Spleen (tissue), 11 donors: ENCODE measurements around the gene CROCC2. TPM values are rescaled to one million over a fixed set of nuclear protein-coding genes. Genes with fewer than 3 reads are reported as not detected.

Experiments used
- DNase-seq: peaks from one replicate; pipeline ENCODE4 v3.0.0-alpha.2; 2020
- H3K27ac ChIP-seq, 8 donors: fragments of 200-600 bp; sonication (generic) in 7 of 8; 1 replicate in 4 of 8; 2 replicates in 4 of 8; pipeline versions ENCODE4 v1.5.0 to v1.8.0; 2016 to 2021; ENCODE audit warnings: inconsistent platforms in 4 of 8, mild to moderate bottlenecking in 4 of 8, moderate library complexity in 1 of 8
- H3K27me3 ChIP-seq, 7 donors: fragments of 200-600 bp; sonication (generic) in 6 of 7; replicated peaks in 1 of 7; 1 replicate in 4 of 7; 2 replicates in 3 of 7; pipeline versions ENCODE4 v1.5.0 to v1.8.0; 2016 to 2021; ENCODE audit warnings: inconsistent platforms in 3 of 7, mild to moderate bottlenecking in 1 of 7
- H3K36me3 ChIP-seq, 6 donors: fragments of 200-600 bp; sonication (generic) in 5 of 6; 1 replicate in 4 of 6; 2 replicates in 2 of 6; pipeline versions ENCODE4 v1.5.0 to v1.8.0; 2016 to 2021; ENCODE audit warnings: inconsistent platforms in 2 of 6
- H3K4me1 ChIP-seq, 6 donors: fragments of 200-600 bp; sonication (generic) in 5 of 6; 1 replicate in 3 of 6; 2 replicates in 3 of 6; pipeline versions ENCODE4 v1.5.0 to v1.8.0; 2016 to 2021; ENCODE audit warnings: inconsistent platforms in 3 of 6
- H3K4me3 ChIP-seq, 8 donors: fragments of 200-600 bp; sonication (generic) in 7 of 8; 1 replicate in 4 of 8; 2 replicates in 4 of 8; pipeline versions ENCODE4 v1.5.0 to v1.8.0; 2016 to 2021; ENCODE audit warnings: inconsistent platforms in 4 of 8, mild to moderate bottlenecking in 4 of 8, moderate library complexity in 2 of 8
- H3K9me3 ChIP-seq, 8 donors: fragments of 200-600 bp; sonication (generic) in 7 of 8; 1 replicate in 4 of 8; 2 replicates in 4 of 8; pipeline versions ENCODE4 v1.5.0 to v1.8.0; 2016 to 2021; ENCODE audit warnings: inconsistent platforms in 4 of 8
- CTCF ChIP-seq, 11 experiments: fragments of 200-600 bp in 7 of 11; fragments of 450-650 bp in 4 of 11; sonication (generic) in 4 of 11; IDR thresholded peaks in 8 of 11; conservative IDR thresholded peaks in 3 of 11; 1 replicate in 7 of 11; 2 replicates in 4 of 11; pipeline versions ENCODE4 v1.4.0 to v1.8.0; 2016 to 2021; ENCODE audit warnings: antibody characterized with exemption in 11 of 11, inconsistent platforms in 4 of 11, mild to moderate bottlenecking in 1 of 11
- POLR2A ChIP-seq, 3 donors: fragments of 450-650 bp; IDR thresholded peaks; one replicate each; pipeline ENCODE4 v1.5.1; 2017; ENCODE audit warnings: antibody characterized with exemption in 3 of 3, mild to moderate bottlenecking in 1 of 3
- POLR2AphosphoS5 ChIP-seq, 3 donors: sonication (generic); formaldehyde crosslinking; IDR thresholded peaks; one replicate each; pipeline ENCODE4 v1.5.1; 2017; ENCODE audit warnings: antibody characterized with exemption in 3 of 3
- WGBS, 5 donors: extraction: QIAGEN DNeasy Blood & Tissue Kit in 3 of 5; methylation state at CpG; one replicate each; pipeline versions ENCODE4 v1.1.5 to v1.1.7; 2013 to 2018; 5-methylcytosine and 5-hydroxymethylcytosine counted together
- intact Hi-C: fragments of 100-400 bp; cut with DNase I; formaldehyde crosslinking; loops from one replicate; pipeline ENCODE4 v1.15.0; 2023; ENCODE audit warnings: low total_unique reads
- polyA plus RNA-seq, 3 donors: library from polyadenylated mRNA; stranded (reverse); fragments of 200-250 nt; gene quantifications; one replicate each; pipeline ENCODE4 v1.2.1, GENCODE V29; 2013
- total RNA-seq, 7 donors: library from RNA; depleted of rRNA in 3 of 7; stranded (reverse); fragments of >200 nt in 3 of 7; fragmentation: NEBNext Ultra II Directional in 4 of 7; extraction: Animal tissue kit (Norgen Biotek cat#: 25700) in 4 of 7; gene quantifications; one replicate each; pipeline versions ENCODE4 v1.1.0 to v1.2.1, GENCODE V29; 2016 to 2021
- donor health status: healthy with polysubstance abuse.
- donor health status: DM: no; HTN: no; CAD: no; lungs with moderate emphysema.
- donor health status: DM: no; HTN: no; CAD: no.
- donor health status: Bipolar disorder and iron deficiency.
- donor health status: healthy.
- donor health status: DM: no; HTN: no; CAD: no.
- donor health status: DM: yes; HTN: yes; CAD: no.

The CROCC2 gene
- total and polyA plus RNA-seq, 10 donors = 0.04 to 3.6 (median 0.75) TPM

- peak overlapping the region in 4 of 8 donors; percentile 33 to 54 (median 42) for H3K27ac ChIP-seq
- no peaks in the 10 kb centered on the region for H3K36me3 ChIP-seq
- H3K4me3 ChIP-seq = no peak overlapping the region
- TF ChIP-seq CTCF (IDR thresholded peaks at IDR 0.05 in 8 of 11, conservative IDR thresholded peaks at IDR 0.05 in 3 of 11) = no peak
- TF ChIP-seq POLR2AphosphoS5 (IDR thresholded peaks at IDR 0.05) = peak; percentile 38 to 68 (median 46)
- TF ChIP-seq POLR2A (IDR thresholded peaks at IDR 0.05) = no peak
- WGBS, 5 donors = 66 to 83% (median 78%) methylated on average over 12 to 18 of the region's 18 CpGs
- H3K27me3 ChIP-seq = no peaks in the 10 kb centered on the region
- peaks cover 0 to 20% (median 8%) of the 10 kb centered on the region in 6 donors for H3K4me1 ChIP-seq
- intact Hi-C loops = no loop called here
- H3K9me3 ChIP-seq = no peaks in the 10 kb centered on the region
- peak; percentile 79 for DNase-seq
Observed at GRCh38 chr2:240876475-240877251, 29.5 kb upstream of the CROCC2 start.

GRCh38 chr2:240877460-240878340, 28.4 kb upstream of the CROCC2 start:
- no peak overlapping the region for H3K27ac ChIP-seq
- no peaks in the 10 kb centered on the region for H3K36me3 ChIP-seq
- H3K4me3 ChIP-seq = no peak overlapping the region
- 80 to 89% (median 88%) methylated on average over 23 to 40 of the region's 40 CpGs for WGBS, 5 donors
- TF ChIP-seq POLR2AphosphoS5 (IDR thresholded peaks at IDR 0.05) (no peak), POLR2A (IDR thresholded peaks at IDR 0.05) (no peak)
- H3K9me3 ChIP-seq = no peaks in the 10 kb centered on the region
- peak; percentile 74 for DNase-seq
- peaks cover 0 to 20% (median 8%) of the 10 kb centered on the region in 6 donors for H3K4me1 ChIP-seq
- intact Hi-C loops = no loop called here
- H3K27me3 ChIP-seq = no peaks in the 10 kb centered on the region

DNA sequence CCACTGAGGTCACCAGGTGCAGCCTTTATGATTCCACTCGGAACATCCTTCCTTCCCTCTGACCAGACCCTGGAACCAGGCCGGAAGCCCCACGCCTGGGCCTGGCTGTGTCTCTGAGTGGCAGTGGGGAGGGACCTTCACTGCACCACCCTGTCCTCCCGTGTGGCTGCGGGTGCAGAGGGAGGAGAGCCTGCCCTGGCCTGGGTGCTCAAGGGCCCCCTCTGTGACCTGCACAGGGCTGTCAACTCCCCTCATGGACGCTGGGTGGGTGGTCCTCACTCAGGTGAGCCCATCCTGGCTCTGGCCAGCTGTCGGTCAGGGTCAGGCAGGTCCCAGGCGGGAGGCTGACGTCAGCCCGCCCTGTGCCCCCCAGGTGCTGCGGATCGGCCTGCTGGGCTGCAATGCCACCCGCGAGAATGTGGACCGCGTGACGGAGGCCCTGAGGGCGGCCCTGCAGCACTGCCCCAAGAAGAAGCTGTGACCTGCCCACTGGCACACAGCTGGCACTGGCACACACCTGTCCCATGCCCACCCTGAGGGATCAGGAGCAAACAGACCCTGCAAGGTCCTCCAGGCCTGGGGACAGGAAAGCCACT, 27.7 kb upstream of the CROCC2 start:
- H3K27ac ChIP-seq = no peak overlapping the region
- TF ChIP-seq CTCF (IDR thresholded peaks at IDR 0.05 in 8 of 11, conservative IDR thresholded peaks at IDR 0.05 in 3 of 11) (no peak), POLR2A (IDR thresholded peaks at IDR 0.05) (no peak), POLR2AphosphoS5 (IDR thresholded peaks at IDR 0.05) (no peak)
- no peaks in the 10 kb centered on the region for H3K27me3 ChIP-seq
- H3K9me3 ChIP-seq = no peaks in the 10 kb centered on the region
- peaks cover 0 to 20% (median 8%) of the 10 kb centered on the region in 6 donors for H3K4me1 ChIP-seq
- intact Hi-C loops = no loop called here
- H3K36me3 ChIP-seq = no peaks in the 10 kb centered on the region
- peak; percentile 63 for DNase-seq
- 83 to 92% (median 91%) methylated on average over 5 to 18 of the region's 18 CpGs for WGBS, 5 donors
- no peak overlapping the region for H3K4me3 ChIP-seq

DNA sequence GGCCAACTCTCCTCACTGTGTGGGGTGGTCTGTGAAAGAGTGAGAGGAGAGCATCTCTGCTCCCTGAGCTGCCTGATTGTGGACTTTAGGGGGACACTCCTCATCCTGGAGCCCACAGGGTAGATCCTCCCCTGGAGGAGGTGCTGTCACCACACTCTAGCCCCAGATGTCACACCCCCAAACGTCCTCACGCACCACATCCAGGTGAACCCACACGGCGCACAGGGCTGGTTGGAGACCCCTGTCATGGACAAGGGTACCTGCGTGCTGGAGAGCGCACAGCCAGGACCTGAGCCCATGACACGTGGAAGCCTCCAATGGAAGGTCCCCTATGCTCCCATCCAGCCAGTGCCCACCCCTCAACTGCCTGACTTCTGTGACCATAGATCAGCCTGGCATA, 27.0 kb upstream of the CROCC2 start:
- Histone ChIP-seq H3K27ac (no peak overlapping the region), H3K9me3 (no peaks in the 10 kb centered on the region), H3K36me3 (no peaks in the 10 kb centered on the region), H3K4me3 (no peak overlapping the region), H3K27me3 (no peaks in the 10 kb centered on the region), H3K4me1 (peaks cover 0 to 20% (median 8%) of the 10 kb centered on the region in 6 donors)
- intact Hi-C loops = no loop called here
- WGBS, 5 donors = 65 to 94% (median 79%) methylated on average over 7 of the region's 7 CpGs
- TF ChIP-seq CTCF (IDR thresholded peaks at IDR 0.05 in 8 of 11, conservative IDR thresholded peaks at IDR 0.05 in 3 of 11) (no peak), POLR2AphosphoS5 (IDR thresholded peaks at IDR 0.05) (no peak), POLR2A (IDR thresholded peaks at IDR 0.05) (no peak)
- peak; percentile 61 for DNase-seq
